Bladder microvascular endothelial cell (primary cell): ENCODE measurements around the gene USP21. TPM values are rescaled to one million over a fixed set of nuclear protein-coding genes. Genes with fewer than 3 reads are reported as not detected.

ENCODE experiments used
- total RNA-seq: library from RNA; depleted of rRNA; stranded (reverse); fragments of >200 nt; gene quantifications from 2 replicates; pipeline ENCODE4 v1.2.3, GENCODE V29; 2014

Gene USP21, protein sequence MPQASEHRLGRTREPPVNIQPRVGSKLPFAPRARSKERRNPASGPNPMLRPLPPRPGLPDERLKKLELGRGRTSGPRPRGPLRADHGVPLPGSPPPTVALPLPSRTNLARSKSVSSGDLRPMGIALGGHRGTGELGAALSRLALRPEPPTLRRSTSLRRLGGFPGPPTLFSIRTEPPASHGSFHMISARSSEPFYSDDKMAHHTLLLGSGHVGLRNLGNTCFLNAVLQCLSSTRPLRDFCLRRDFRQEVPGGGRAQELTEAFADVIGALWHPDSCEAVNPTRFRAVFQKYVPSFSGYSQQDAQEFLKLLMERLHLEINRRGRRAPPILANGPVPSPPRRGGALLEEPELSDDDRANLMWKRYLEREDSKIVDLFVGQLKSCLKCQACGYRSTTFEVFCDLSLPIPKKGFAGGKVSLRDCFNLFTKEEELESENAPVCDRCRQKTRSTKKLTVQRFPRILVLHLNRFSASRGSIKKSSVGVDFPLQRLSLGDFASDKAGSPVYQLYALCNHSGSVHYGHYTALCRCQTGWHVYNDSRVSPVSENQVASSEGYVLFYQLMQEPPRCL
- 3.6 and 7.8 TPM in 2 replicates for total RNA-seq

DNA sequence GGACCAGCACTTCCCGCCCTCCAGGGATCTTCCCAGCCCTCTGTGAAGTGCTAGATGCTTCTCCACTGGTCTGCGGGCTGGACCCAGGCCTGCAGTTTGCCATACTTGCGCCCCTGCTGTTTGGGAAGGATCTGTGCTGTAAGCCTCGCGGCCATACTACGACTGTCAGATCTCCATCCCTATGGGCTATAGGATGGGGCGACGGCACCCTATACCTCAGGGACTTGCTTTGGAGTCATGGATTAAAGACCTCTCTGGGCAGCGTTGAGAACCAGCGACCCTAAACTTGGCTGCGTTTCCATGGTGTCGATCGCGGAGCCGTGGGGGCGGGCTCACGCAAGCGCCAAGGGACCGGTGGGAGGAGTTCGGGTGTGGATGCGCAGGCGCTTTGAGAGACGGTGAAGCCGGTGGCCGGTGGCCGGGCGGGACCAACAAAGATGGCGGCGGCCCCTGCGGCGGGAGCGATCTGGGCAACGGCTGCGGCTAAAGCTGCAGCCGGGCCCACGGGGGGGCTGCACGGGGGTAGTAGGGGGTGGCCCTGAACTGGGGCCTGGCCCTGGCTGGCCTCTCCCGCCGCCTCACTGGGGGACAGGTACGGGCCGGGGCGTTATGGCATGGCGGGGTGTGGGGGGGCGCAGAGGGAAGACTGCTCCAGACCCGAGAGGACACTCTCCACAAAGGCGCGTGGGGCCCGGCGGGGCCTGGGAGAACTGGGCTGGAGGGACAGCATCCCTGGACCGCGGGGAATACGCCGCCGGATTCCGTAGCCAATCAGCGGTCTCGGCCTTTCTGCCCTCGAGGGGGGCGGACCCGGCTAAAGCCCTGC is at the start of gene USP21:
Gene USP21 (plus strand): TSS at position 414 of the 826 bp plus-strand sequence. CDS start 1,141 bp downstream, outside the sequence.

DNA sequence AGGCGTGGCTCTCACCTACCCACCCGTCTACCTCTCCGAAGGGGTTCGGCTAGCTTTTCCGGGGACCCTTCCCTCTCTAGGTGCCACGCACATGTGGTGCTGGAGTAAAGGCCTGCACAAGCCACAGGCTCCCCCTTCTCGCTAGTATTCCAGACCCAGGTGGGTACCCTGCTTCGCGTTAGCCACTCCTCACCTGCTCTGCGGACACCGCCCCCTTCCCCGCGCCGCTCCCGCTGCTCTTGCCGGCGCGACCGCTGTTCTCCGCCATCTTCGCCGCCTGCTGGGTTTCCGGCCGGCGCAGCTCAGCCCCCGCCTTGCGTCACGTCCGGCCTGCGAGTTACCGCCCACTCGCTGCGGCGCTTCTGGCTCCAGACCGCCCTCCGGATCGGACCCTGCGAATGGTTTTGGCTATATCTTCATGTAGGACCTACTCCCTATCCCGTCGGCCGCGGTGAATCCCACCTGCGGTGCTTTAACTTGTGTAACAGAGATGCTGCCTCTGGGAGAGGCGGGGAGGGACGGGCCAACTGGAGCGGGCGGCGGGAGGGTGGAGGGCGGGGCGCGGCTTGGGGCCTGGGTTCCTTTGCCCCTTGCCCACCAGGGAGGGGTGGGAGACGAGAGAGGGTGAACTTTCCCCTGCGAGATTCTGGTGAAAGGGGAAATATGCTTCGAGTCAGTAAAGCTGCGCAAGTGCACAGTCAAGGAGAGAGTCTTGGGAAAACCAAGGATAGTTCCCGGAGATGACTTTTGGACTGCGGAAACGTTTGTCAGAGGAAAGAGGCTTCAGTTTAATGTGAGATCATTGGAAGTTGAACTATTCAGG is 41.3 kb upstream of the USP21 start, which contains the start of the genes NIT1 and PFDN2:
Gene NIT1 (plus strand): TSS at position 347 of the 823 bp plus-strand sequence. CDS start 72 bp downstream, at position 419.
Gene PFDN2 (minus strand): TSS at position 279 of the 823 bp plus-strand sequence. CDS start 11 bp downstream, at position 268.

DNA sequence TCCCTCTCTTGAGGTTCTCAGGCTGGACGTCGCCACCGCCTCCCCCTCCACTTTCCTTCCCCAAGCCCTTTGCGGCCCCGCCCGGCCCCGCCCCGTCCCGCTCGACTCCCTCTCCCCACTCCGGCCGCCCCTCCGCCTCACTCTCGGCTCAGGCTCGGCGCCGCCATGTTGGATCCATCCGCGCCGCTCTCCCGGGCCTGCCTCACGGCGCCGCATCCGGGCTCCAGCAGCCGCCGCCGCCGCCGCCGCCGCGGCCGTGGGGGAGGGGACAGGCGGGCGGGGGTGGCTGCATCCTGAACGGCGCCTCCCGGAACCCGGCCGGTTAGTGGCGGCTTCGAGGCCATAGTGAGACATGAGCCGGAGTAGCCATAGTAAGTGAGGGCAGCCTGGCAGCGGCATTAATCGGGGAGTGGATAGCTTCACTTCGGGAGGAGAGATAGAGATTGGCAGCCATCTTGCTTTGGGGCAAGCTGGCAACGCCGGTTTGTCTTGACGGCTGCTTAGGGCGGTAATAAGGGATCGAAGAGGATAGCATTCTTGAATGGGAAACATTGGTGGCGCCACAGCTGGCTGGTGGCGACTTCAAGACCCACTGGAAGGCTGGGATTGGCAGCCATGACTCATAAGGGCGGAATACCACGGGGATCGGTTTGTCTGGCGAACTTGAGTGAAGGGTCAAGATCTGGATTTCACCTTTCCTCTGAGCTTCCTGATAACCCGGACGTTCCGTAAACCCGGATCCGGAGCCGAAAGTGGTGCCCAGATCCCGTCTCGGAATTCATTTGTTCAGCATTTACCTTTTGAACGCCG is 26.7 kb upstream of the USP21 start, which contains the start of gene DEDD:
Gene DEDD (minus strand): TSS at position 258 of the 810 bp plus-strand sequence. CDS start 8,205 bp downstream, outside the sequence.

DNA sequence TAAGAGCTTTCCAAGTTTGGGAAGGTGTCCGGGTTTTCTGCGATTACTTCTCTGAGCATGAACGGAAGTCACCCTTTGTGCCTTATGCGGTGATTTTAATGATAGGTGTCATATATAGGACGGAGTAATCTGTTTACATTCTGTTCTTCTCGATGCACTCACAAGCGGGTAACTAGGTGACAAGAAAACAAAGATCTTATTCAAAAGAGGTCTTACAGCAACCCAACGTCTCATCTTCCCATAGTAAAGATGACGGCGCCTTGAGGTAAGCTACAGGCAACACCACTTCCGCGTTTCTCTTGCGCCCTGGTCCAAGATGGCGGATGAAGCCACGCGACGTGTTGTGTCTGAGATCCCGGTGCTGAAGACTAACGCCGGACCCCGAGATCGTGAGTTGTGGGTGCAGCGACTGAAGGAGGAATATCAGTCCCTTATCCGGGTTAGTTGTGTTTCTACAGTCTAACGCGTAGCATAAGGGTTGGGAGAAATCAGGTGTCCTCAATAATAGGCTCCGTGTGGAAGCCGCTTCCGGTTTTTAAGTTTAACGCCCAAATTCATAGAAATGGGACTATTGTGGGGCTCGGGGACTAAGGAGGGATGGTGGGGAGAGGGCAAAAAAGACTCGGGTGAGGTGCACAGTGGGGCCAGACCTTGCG is 5.5 kb upstream of the USP21 start, which contains the start of gene UFC1:
Gene UFC1 (plus strand): TSS at position 297 of the 656 bp plus-strand sequence. CDS start 20 bp downstream, at position 317.

DNA sequence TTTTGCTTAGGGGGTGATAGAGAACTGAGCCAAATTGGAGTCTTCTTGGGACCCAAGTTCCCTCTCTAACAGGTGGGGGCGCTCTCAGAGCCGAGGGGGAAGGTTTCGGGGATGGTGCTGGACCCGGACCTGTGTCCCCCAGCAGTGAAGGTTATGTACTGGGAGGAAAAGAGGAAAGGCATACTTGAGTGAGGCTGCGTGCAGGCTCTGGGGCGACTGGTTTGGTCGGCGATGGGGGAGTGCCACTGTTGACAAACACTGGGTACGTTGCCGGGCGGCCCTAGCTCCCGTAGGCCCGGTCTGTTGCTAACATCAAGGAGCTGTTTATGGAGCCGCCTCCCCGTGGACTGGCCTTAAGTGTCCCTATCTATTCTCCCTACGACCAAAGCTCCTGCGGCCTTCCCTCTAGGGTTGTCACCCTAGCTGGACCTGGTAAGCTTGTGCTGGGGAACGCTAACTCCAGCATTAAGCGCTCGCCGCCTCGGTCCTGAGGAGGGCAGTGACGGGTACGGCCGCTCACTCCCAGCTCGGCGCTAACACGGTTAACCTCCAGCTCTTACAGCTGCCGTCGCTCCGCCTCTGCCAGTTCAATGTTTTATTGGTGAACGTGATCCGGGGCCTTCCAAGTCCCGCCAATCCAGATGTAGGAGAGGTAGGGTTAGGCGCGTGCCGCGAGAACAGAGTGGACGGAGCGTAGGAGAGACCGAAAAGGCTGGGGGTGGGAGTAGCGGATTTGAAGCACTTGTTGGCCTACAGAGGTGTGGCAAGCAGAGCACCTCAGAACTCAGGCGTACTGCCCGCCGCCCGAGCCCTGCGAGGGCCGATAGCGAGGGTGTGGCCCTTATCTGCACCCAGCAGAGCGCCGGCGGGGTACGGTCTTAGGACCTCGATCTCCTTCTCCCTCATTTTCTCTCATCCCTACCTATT is 6.7 kb downstream of the USP21 start, which contains the start of gene PPOX:
Gene PPOX (plus strand): TSS at position 685 of the 927 bp plus-strand sequence. CDS start 422 bp downstream, outside the sequence.

DNA sequence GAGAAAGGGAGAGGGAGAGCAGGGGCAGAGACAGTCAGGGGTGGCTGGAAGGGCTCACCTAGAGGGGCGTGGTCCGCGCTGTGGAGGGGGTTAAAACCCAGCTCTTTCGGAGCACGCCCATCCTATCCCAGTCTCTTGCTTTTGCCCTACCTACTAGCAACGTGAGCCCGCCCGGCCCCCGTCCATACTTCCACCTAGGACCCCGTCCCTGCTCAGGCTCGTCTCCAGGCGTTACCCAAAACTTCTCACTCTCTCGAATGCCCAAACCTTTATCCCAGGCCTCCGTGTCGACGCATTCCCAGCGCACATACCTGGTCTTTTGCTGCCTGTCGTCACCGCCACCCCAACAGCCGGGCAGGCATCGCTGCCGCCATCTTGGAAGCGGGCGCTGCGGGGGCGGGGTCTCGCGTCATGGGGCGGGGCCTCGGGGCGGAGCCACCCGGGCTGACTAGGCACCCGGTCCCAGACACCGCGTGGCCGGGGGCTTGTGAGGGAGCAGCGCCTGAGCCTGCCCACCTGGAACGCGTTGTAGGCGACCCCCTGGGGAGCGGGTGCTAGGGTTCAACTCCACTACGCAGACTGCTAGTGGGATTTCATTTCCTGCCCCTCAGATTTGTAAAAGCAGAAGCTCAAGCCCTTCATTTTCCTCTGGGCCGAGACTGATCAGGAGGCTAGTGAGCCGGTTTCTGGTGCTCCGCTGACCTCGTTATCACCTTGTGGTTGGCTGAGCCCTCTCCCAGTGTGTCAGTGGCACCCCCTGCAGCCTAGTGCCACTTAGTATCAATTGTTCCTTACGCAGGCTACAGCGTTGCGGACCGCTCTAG is 18.0 kb downstream of the USP21 start, which contains the start of gene B4GALT3:
Gene B4GALT3 (minus strand): TSS at position 396 of the 824 bp plus-strand sequence. CDS start 1,447 bp downstream, outside the sequence.

DNA sequence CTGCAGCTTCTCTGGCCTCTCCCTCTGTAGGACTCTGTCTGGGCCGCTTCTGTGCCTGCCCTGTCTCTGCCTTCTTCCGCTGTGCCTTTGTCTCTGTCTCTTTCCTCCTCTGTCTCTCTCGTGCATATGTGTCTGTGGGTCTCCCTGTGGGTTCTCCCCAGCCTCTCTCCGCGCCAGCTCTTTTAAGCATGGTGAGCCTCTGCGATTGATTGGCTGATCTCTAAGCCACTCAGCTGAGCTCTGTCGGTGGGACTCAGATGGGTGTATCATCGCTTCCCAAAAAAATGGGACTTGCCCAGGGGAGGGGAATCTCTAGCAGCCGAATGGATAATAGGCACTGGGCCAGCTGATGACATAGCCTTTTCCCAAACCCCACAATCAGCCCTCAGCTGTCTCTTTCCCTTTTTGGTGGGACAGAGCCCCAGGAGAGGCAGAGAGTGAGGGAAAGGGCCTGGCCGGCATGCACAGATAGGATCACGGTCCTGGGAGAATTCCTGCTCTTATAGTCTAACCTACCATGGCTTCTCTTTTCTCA is 39.7 kb downstream of the USP21 start, which contains the start of gene ADAMTS4:
Gene ADAMTS4 (minus strand): TSS at position 158 of the 535 bp plus-strand sequence. CDS start 427 bp downstream, outside the sequence.

DNA sequence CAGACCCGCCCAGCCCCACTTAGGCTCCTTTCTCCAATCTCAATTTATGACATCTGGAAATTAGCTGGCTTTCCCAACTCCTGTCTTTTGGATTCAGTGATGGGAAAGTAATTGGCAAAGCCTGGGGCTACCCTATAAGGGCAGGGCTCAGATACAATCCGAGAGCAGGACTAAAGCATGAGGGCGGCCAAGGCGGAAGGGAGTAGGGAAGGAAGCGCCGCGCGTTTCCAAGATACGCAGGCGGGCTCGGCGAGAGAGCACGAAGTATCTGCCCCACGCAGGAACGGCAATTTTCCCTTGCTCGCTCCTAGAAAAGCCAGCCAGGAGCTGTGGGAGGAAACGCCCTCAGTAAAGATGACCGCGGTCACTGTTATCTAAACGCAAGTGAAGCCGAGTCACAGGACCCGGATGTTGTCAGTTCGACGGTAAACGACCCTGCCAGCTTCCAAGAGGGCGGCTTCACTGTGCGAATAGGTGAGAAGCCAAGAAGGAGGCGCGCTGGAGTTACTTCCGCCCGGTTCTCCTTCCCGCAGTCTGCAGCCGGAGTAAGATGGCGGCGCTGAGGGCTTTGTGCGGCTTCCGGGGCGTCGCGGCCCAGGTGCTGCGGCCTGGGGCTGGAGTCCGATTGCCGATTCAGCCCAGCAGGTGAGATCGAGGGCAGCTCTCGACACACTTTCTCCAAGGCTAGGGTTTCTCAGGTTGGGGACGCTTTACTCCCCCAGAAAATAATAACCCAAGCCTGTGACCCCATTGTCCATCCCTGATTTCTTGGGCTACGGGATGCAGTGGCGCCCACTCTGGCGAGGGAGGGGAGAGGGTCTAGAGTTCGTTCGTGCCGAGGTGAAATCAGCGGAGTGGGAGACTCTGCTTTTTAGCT is 42.8 kb downstream of the USP21 start, which contains the start of gene NDUFS2:
Gene NDUFS2 (plus strand): TSS at position 532 of the 877 bp plus-strand sequence. CDS start 19 bp downstream, at position 551.

DNA sequence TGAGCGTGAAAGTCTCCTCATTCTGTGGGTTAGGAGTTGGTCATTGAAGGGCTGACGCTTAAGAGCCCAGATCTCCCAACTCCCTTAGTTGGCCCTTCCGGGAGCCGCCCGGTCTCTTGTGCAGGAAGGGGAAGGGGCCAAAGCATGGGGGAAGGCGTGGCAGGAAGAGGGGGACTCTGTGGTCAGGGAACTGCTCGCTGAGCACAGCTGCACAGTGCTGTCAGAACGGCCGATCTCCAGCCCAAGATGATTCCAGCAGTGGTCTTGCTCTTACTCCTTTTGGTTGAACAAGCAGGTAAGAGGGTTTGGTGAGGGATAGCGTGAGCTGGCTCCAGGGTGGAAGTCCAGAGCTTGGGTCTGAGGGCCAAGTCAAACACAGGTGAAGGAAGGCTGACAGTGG is 55.8 kb downstream of the USP21 start, which contains the start of gene FCER1G:
Gene FCER1G (plus strand): TSS at position 220 of the 400 bp plus-strand sequence. CDS start 27 bp downstream, at position 247.

Other genes starting within 250 kb of the USP21 start
- not detected in 2 replicates for gene ITLN2, start 204.7 kb upstream of the USP21 start, total RNA-seq
- 84.2 and 331 TPM in 2 replicates for gene F11R, start 138.3 kb upstream of the USP21 start, total RNA-seq
- gene TSTD1, start 120.5 kb upstream of the USP21 start, total RNA-seq = 3.8 TPM in 1 of 2 replicates, not detected in the other
- 104 and 119 TPM in 2 replicates for gene USF1, start 113.5 kb upstream of the USP21 start, total RNA-seq
- not detected in 2 replicates for gene ARHGAP30, start 89.6 kb upstream of the USP21 start, total RNA-seq
- gene NECTIN4, start 69.9 kb upstream of the USP21 start, total RNA-seq = 0.31 and 0.32 TPM in 2 replicates
- 1.5 and 1.6 TPM in 2 replicates for gene KLHDC9, start 61.1 kb upstream of the USP21 start, total RNA-seq
- 31.4 and 45.7 TPM in 2 replicates for gene PFDN2, start 41.5 kb upstream of the USP21 start, total RNA-seq
- 10.8 and 12.5 TPM in 2 replicates for gene NIT1, start 41.4 kb upstream of the USP21 start, total RNA-seq
- gene DEDD, start 26.8 kb upstream of the USP21 start, total RNA-seq = 21.7 and 47.4 TPM in 2 replicates
- 119 and 137 TPM in 2 replicates for gene UFC1, start 5.5 kb upstream of the USP21 start, total RNA-seq
- 13.7 and 15.4 TPM in 2 replicates for gene PPOX, start 6.9 kb downstream of the USP21 start, total RNA-seq
- gene B4GALT3, start 18.0 kb downstream of the USP21 start, total RNA-seq = 16.0 and 29.8 TPM in 2 replicates
- 9.7 and 9.9 TPM in 2 replicates for gene ADAMTS4, start 39.6 kb downstream of the USP21 start, total RNA-seq
- 139 and 183 TPM in 2 replicates for gene NDUFS2, start 42.9 kb downstream of the USP21 start, total RNA-seq
- gene FCER1G, start 55.8 kb downstream of the USP21 start, total RNA-seq = 0.16 TPM in 1 of 2 replicates, not detected in the other
- not detected in 2 replicates for gene APOA2, start 64.1 kb downstream of the USP21 start, total RNA-seq
- gene TOMM40L, start 66.6 kb downstream of the USP21 start, total RNA-seq = 14.2 and 18.3 TPM in 2 replicates
- gene NR1I3, start 78.7 kb downstream of the USP21 start, total RNA-seq = not detected in 2 replicates
- gene PCP4L1, start 99.2 kb downstream of the USP21 start, total RNA-seq = not detected in 2 replicates
- 0.76 and 0.81 TPM in 2 replicates for gene MPZ, start 150.5 kb downstream of the USP21 start, total RNA-seq
- 6.3 and 23.0 TPM in 2 replicates for gene SDHC, start 154.9 kb downstream of the USP21 start, total RNA-seq
- gene CFAP126, start 208.4 kb downstream of the USP21 start, total RNA-seq = not detected in 2 replicates